Body of pancreas (tissue), 4 donors: ENCODE data around the gene SLC25A13. TPM values are rescaled to one million over a fixed set of nuclear protein-coding genes. Genes with fewer than 3 reads are reported as not detected.

Experiments used
- ATAC-seq: fragments of 150-250 bp; one replicate; pipeline ENCODE4 v1.9.1; 2016
- DNase-seq, 4 donors: peaks; one replicate each; pipeline ENCODE4 v3.0.0-alpha.2; 2019
- H3K27ac ChIP-seq, 4 donors: fragments of 200-600 bp; sonication (generic); 1 replicate in 3 of 4; 2 replicates in 1 of 4; pipeline versions ENCODE4 v1.5.1 to v1.6.1; 2016 to 2019; ENCODE audit warnings: mild to moderate bottlenecking in 1 of 4, mixed read lengths in 1 of 4, moderate library complexity in 1 of 4
- H3K27me3 ChIP-seq, 2 donors: fragments of 200-600 bp; sonication (generic); one replicate each; pipeline ENCODE4 v1.6.0; 2016; ENCODE audit warnings: mild to moderate bottlenecking in 1 of 2
- H3K36me3 ChIP-seq, 2 donors: fragments of 200-600 bp; sonication (generic); replicated peaks in 1 of 2; 2 replicates each; pipeline ENCODE4 v1.5.1; 2016; ENCODE audit warnings: low read depth in 2 of 2; ENCODE audit not compliant: insufficient read depth in 1 of 2
- H3K4me1 ChIP-seq: fragments of 200-600 bp; sonication (generic); one replicate; pipeline ENCODE4 v1.6.0; 2016
- H3K4me3 ChIP-seq, 2 donors: fragments of 200-600 bp; sonication (generic); 1 replicate in 1 of 2; 2 replicates in 1 of 2; pipeline ENCODE4 v1.5.1; 2016 to 2019
- H3K9me3 ChIP-seq, 3 donors: fragments of 200-600 bp; sonication (generic); 1 replicate in 2 of 3; 2 replicates in 1 of 3; pipeline ENCODE4 v1.5.1; 2016
- POLR2A ChIP-seq, 3 donors: fragments of 450-650 bp; IDR thresholded peaks; one replicate each; pipeline ENCODE4 v1.6.1; 2016; ENCODE audit warnings: antibody characterized with exemption in 3 of 3, mild to moderate bottlenecking in 2 of 3
- WGBS, 2 donors: methylation state at CpG; one replicate each; pipeline ENCODE4 v1.1.5; 2017; 5-methylcytosine and 5-hydroxymethylcytosine counted together
- intact Hi-C: fragments of 100-400 bp; cut with DNase I; formaldehyde crosslinking; loops from one replicate; pipeline ENCODE4 v1.15.1; 2023
- total RNA-seq, 2 donors: library from RNA; depleted of rRNA; stranded (reverse); fragments of >200 nt; gene quantifications; one replicate each; pipeline ENCODE4 v1.1.0, GENCODE V29; 2016
- TF ChIP-seq, protein P1 (sequence below), 7 experiments: fragments of 450-650 bp in 4 of 7; fragments of 200-600 bp in 3 of 7; sonication (generic) in 3 of 7; IDR thresholded peaks; one replicate each; pipeline ENCODE4 v1.5.1; 2016 to 2019; ENCODE audit warnings: antibody characterized with exemption in 7 of 7

SLC25A13 gene
- total RNA-seq, 2 donors from 2014 or later: 9.6 to 20.1 TPM

DNA sequence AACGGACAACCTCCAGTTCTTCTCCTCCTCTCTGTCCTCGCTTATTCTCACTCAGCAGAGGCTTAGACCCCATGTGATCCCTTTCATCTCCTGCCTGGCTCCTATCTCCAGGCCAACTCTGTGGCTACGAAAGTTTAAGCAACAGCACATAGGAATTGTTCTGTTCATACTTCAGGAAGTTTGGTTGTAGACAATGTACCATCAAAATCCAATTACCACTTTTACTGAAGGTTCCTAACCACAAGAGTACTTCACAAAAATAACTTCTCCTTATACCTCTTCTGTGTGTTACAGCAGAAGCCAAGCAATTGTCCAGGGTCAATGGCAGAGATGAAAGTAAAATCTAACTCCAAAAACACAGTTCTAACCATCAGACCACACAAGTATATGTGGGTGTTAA lies 80.0 kb downstream of the SLC25A13 start:
- DNase-seq (no peak), ATAC-seq (no peak)
- no peaks in the 10 kb centered on the region for H3K9me3 ChIP-seq
- intact Hi-C loops: no loop called here
- no peaks in the 10 kb centered on the region for H3K27me3 ChIP-seq
- no peak overlapping the region for H3K27ac ChIP-seq
- H3K4me1 ChIP-seq: no peaks in the 10 kb centered on the region
- 87 to 89% methylated on average over 3 of the region's 3 CpGs for WGBS, 2 donors
- H3K36me3 ChIP-seq: no peaks in the 10 kb centered on the region
- H3K4me3 ChIP-seq: no peak overlapping the region
- TF ChIP-seq POLR2A (IDR thresholded peaks at IDR 0.05): no peak
- TF ChIP-seq, protein P1, sequence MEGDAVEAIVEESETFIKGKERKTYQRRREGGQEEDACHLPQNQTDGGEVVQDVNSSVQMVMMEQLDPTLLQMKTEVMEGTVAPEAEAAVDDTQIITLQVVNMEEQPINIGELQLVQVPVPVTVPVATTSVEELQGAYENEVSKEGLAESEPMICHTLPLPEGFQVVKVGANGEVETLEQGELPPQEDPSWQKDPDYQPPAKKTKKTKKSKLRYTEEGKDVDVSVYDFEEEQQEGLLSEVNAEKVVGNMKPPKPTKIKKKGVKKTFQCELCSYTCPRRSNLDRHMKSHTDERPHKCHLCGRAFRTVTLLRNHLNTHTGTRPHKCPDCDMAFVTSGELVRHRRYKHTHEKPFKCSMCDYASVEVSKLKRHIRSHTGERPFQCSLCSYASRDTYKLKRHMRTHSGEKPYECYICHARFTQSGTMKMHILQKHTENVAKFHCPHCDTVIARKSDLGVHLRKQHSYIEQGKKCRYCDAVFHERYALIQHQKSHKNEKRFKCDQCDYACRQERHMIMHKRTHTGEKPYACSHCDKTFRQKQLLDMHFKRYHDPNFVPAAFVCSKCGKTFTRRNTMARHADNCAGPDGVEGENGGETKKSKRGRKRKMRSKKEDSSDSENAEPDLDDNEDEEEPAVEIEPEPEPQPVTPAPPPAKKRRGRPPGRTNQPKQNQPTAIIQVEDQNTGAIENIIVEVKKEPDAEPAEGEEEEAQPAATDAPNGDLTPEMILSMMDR (IDR thresholded peaks at IDR 0.05): no peak

DNA sequence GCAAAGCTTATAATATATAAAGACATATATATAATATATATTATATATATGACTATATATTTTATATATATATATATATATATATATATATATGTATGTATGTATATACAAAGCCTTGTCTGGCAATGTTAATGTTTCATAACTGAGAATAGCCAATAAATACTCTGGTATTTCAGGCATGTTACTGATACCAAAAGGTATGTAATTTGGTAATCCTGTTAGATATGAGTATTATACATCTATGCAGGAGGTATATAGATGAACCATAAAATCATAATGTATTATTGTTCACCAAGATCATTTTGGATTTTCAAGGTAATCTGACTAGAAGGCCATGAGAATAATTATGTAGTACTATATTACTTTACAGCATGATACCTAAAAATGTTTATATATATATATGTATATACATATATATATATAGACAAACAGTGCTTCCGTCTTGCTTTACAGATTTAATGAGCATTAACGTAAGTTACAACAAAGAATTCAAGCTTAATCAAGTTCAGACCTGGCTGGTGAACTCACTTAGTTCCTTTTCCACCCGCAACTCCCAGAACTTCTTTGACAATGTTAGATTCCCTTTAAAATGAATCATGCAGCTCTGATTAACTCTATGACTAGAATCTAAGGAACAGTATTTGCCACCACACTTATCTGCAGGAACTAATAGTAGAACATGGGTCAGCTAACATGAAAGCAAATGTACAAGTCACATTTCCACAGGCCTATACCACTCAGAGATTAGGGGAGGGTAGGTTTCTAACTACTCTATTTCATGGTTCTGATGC lies 82.7 kb downstream of the SLC25A13 start:
- Histone ChIP-seq H3K27ac (no peak overlapping the region), H3K27me3 (no peaks in the 10 kb centered on the region), H3K9me3 (no peaks in the 10 kb centered on the region), H3K4me3 (no peak overlapping the region), H3K36me3 (no peaks in the 10 kb centered on the region), H3K4me1 (peaks cover 6% of the 10 kb centered on the region)
- ATAC-seq (no peak), DNase-seq (no peak)
- intact Hi-C loops: no loop called here
- TF ChIP-seq POLR2A (IDR thresholded peaks at IDR 0.05): no peak
- TF ChIP-seq, protein P1 (IDR thresholded peaks at IDR 0.05): no peak
- WGBS, 2 donors: 88 to 98% methylated on average over 3 of the region's 3 CpGs

DNA sequence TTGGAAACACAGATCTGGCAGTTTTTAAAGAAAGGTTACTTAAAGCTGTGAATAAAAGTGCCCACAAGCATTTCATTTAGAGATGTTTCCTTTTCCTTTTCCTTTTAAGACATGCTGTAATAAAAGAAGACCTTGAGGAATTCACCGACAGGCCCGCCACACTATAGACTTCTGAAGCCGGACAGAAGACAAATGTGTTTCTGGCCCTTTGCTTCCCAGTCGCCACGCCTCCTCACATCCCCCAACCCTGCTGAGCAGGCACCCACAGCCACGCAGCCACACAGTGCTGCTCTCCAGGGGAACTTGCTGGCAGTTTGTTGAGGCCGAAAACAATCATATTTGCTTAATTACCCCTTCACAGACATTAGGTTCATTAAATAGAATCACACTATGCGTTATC lies 83.4 kb downstream of the SLC25A13 start:
- WGBS, 2 donors: 82 to 92% methylated on average over 8 of the region's 8 CpGs
- DNase-seq: no peak

DNA sequence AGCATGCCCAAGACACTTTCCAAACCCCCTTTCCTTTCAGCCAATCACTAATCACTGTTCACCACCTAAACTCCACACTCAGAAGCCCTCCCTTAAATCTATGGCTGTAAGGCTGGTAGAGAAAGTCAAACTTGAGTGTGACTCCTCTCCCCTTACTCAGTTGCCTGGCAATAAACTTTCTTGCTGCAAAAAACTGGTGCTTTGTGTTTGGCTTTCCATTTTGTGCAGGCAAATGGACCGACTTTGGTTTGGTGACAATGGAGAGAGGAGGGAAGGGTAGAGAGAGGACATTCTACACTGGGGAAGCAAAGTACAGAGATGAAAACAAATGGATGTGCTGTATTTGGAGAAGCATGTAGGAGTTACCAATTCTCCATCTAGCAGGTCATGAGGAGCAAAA lies 84.9 kb downstream of the SLC25A13 start:
- no peaks in the 10 kb centered on the region for H3K9me3 ChIP-seq
- H3K4me1 ChIP-seq: peaks cover 6% of the 10 kb centered on the region
- H3K4me3 ChIP-seq: no peak overlapping the region
- H3K36me3 ChIP-seq: no peaks in the 10 kb centered on the region
- H3K27me3 ChIP-seq: no peaks in the 10 kb centered on the region
- WGBS, 2 donors: 96 to 100% methylated on average over 1 of the region's 1 CpG
- ATAC-seq (no peak), DNase-seq (no peak)
- intact Hi-C loops: no loop called here
- TF ChIP-seq, protein P1 (IDR thresholded peaks at IDR 0.05): no peak
- no peak for TF ChIP-seq POLR2A (IDR thresholded peaks at IDR 0.05)
- no peak overlapping the region for H3K27ac ChIP-seq

More for the DNA sequence above, 83.4 kb downstream of the SLC25A13 start:
- H3K4me3 ChIP-seq: no peak overlapping the region
- intact Hi-C loops: no loop called here
- ATAC-seq: no peak
- H3K27ac ChIP-seq: no peak overlapping the region
- H3K9me3 ChIP-seq: no peaks in the 10 kb centered on the region
- H3K36me3 ChIP-seq: no peaks in the 10 kb centered on the region
- no peak for TF ChIP-seq POLR2A (IDR thresholded peaks at IDR 0.05)
- TF ChIP-seq, protein P1 (IDR thresholded peaks at IDR 0.05): no peak
- peaks cover 6% of the 10 kb centered on the region for H3K4me1 ChIP-seq
- H3K27me3 ChIP-seq: no peaks in the 10 kb centered on the region
